COLO829 (cell line): ENCODE measurements around the gene TMEM218.
A peak's percentile ranks its signal among the peaks of the same experiment; 100 is the strongest.
"Not testable (repeated sequence)": the region's sequence is repeated elsewhere in the genome, so short reads cannot be mapped to it uniquely, and the experiment has no call there.

Source experiments
- DNase-seq: peaks from one replicate; pipeline ENCODE4 v3.0.0; 2012; ENCODE audit warnings: low spot score

The TMEM218 gene

DNA sequence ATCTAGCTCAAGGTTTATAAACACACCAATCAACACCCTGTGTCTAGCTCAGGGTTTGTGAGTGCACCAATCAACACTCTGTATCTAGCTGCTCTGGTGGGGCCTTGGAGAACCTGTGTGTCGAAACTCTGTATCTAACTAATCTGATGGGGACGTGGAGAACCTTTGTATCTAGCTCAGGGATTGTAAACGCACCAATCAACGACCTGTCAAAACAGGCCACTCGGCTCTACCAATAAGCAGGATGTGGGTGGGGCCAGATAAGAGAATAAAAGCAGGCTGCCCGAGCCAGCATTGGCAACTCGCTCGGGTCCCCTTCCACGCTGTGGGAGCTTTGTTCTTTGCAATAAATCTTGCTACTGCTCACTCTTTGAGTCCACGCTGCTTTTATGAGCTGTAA is 21.3 kb downstream of the TMEM218 start:
- DNase-seq = not testable (repeated sequence)

DNA sequence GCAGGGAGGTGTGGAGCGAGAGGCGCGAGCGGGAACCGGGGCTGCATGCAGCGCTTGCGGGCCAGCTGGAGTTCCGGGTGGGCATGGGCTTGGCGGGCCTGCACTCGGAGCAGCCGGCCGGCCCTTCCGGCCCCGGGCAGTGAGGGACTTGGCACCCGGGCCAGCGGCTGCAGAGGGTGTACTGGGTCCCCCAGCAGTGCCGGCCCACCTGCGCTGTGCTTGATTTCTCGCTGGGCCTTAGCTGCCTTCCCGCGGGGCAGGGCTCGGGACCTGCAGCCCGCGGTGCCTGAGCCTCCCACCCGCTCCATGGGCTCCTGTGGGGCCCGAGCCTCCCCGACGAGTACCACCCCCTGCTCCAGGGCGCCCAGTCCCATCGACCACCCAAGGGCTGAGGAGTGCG is 21.9 kb downstream of the TMEM218 start:
- DNase-seq = not testable (repeated sequence)

DNA sequence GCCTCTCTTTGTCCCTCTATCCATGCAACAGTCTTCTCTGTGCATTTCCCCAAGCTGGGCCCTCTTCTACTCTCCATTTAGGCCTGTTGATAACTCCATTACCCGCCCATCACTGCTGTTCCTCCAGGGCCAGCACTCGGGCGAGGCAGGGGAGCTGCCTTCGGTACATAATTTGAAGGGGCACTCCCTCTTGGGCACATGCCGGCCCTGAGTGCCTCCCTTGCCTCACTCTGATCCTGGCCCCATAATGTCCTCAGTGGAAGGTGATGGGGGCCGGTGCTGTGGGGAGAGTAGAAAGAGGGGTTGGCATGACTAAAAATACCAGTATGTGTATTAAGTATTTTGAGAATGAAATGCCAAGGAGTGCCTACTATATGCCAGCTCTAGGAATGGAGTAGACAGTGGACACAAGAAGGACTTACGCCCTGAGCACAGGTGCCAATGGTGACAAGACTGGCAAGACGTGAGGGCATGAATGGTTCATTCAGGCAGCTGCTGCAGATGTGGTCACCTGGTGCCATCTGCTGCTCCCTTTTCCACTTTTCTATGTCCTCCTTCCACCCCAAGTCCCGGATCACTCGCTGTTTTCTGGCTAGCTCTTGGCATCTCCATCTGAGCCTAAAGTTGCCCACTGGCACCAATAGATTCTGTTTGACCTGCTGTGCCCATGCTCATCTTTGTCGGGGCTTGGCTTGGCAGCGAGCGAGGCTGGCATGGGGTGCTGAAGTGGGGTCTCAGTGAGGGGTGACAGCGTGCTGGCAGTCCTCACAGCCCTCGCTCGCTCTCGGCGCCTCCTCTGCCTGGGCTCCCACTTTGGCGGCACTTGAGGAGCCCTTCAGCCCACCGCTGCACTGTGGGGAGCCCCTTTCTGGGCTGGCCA is 22.6 kb downstream of the TMEM218 start:
- DNase-seq = no peak

DNA sequence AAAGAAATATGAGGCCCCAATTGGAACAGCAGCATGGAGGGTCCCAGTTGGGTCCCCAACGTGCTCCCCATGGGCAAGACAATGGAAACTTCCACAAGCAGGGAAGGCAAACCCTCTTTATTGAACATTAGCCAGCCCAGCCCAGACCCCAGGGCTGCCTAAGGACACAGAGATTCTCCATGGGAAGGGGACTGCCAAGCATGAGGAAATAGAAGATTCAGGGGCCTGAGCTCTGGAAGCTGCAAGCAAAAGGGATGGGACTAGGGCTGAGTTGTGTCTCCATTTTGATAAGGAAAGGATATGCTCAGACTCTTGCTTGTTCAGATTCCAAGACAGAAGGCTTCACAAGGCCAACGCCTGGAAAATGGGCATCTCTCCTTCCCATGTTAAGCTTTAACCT is 23.3 kb downstream of the TMEM218 start:
- DNase-seq = no peak

DNA sequence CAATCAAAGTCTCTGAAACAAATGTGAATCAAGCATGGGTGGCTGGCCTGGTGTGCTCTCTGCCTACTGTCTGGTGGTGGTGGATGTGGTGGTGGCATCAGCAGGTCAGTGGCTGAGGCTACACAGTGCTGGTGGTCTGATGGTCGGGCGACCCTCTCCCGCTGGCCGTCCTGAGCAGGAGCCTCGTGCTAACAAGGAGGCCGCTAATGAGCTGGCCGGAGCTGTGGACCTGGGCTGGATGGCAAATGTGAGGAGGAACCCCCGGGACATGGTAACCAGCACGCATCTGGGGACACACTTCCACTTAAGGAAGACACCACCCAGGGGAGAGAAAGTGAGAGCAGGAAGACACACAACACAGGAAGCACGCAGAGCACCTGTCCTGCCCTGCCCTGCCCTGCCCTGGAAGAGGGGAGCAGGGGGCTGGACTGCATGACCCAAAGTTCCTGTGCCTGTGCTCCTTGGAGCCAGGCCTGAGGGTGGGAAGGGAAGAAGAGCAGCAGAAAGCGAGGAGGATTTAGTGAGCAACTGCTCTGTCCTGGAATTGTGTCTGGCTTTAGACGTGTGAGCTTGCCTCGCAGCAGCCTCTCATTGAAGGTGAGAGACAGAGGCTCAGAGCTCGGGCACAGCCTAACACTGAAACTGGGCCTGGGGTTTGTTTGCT is 24.7 kb downstream of the TMEM218 start:
- DNase-seq = no peak

DNA sequence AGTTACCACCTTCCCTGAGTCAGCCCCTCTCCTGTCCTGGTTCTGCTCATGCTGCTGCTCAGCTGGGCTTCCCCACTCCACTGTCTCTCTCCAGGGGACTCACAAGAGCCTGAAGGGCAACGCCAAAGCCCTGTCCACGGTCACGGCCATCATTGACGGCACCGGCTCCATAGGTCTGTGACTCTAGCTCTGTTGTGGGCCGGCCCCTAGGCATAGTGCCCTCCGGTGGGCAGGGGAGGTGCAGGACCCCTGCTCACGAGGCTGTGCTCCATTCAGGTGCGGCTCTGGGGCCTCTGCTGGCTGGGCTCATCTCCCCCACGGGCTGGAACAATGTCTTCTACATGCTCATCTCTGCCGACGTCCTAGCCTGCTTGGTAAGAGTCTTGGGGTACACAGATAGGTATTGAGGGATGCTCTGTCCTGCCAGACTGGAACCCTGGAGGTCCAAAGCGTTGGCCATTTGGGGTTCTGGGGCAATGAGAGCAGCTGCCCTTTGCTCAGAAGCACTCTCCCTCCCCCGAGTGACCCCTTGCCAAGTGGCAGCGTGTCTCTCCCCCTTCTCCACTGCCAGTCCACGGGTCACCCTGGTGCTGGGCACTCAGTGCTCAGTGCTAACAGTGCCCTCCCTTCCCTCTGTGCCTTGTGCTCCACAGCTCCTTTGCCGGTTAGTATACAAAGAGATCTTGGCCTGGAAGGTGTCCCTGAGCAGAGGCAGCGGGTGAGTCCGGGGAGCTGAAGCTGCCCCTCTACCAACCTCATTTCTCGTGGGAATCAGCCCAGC is 25.9 kb downstream of the TMEM218 start:
- no peak for DNase-seq

DNA sequence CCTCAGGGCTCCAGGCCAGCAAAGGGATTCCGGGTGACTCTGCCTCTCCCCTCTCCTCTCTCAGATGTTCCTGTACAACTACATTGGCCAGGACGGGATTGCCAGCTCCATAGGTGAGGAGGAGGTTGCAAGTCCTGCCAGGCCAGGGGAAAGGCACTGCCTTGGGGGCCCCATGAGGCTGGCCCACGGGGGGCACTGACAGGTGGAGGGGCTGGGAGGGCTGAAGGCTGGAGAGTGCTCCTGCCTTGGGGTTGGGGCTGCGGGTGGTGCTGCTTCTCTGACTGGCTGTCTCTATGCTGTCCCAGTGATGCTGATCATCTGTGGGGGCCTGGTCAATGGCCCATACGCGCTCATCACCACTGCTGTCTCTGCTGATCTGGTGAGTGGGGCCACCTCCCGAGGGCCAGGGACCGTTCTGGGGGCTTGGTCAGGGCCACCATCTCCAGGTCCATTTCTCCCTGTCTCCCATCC is 26.6 kb downstream of the TMEM218 start:
- DNase-seq = no peak

DNA sequence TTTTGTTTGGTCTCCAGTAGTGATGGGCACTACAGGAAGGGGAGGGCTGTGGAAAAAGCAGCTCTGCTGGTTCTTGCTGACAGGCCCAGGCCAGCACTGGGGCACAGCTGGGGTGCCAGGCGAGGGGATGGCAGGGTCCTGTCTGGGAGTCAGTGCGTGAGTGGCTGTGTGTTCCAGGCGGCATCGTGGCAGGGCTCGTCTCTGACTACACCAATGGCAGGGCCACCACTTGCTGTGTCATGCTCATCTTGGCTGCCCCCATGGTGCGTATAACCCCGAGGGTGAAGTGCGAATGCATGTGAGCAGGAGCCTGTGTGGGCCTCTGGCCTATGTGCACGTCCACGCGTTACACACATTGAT is 27.4 kb downstream of the TMEM218 start:
- DNase-seq = no peak

DNA sequence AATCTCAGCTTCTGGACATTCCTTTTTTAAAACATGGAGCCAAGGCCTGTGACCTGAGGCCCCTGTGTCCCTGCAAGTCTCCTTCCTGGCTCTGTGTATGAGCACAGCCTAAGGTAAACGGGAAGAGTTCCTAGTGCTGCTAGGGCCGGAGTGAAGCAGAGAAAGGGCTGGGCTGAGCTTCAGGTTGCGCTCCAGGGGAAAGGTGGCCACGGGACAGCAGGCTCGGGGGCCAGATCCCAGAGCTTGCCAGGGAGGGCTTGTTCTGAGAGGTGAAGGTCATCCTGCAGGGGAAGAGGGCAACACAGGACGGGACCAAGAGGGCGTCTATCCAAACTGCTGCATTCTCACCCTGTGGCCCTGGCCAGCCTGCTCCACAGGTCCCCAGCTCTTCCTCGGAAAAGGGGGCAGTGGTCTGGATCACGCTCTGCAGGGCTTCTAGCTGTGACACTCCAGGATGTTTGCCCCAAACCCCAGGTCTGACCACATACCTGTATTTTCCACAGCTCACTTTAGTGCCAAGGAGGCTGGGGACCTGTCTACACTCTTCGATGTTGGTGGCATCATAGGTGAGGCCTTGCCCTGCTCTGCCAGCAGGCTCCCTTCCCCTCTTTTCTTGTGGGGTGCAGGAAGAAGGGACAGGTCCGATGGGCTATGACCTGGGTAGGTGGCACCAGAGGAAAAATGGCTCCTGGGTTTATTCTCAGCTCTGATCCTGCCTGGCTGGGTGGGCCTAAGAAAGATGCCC is 27.9 kb downstream of the TMEM218 start:
- no peak for DNase-seq

DNA sequence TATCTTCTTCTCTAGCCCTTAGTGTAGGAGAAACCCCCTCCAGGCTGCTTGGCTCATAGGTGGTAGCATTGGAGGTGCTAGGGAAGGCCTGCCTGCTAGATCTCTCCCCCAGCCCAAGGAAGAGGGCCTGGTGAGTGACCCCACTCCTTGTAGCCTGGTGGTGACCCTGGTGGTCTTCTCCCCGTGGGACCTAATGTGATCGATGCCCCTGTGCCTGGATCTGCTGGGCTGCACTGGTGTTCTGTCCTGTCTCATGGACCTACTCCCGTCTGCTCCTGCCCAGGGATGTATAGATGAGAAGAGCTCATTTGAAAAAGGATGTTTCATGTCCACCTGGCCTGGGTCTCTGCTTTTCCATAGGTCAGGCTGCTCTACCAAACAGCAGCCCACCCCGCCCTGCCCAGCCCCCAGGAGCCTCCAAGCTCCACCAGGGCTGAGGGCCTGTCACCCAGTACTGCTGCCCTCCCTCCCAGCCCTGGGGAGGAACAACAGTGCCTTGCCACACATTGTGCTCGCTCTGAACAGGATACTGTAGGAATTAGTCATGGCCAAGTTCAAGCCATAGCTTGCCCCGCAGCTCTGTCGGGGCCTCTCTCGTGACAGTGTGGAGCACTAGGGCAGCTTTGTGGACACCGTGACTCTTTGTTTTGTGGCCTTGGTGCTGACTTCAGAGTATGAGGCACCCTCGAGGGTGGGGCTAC is 28.7 kb downstream of the TMEM218 start:
- peak; percentile 81 for DNase-seq

DNA sequence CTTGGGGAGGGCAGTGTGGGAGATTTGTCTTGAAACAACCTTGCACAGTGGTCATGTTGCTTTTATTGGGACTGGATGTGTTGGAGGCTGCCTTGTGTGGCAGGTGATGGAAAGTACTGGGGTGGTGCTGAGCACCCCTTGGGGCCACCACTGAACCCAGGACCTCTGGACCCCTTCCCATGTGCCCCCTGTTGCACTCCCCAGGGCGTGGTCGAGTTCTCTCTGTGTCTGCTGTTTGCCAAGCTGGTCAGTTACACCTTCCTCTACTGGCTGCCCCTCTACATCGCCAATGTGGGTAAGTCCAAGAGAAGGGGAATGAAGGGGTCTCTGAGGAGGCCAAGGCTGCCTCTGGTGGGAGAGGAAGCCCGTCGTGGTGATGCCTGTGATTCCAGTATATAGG is 29.4 kb downstream of the TMEM218 start:
- no peak for DNase-seq

DNA sequence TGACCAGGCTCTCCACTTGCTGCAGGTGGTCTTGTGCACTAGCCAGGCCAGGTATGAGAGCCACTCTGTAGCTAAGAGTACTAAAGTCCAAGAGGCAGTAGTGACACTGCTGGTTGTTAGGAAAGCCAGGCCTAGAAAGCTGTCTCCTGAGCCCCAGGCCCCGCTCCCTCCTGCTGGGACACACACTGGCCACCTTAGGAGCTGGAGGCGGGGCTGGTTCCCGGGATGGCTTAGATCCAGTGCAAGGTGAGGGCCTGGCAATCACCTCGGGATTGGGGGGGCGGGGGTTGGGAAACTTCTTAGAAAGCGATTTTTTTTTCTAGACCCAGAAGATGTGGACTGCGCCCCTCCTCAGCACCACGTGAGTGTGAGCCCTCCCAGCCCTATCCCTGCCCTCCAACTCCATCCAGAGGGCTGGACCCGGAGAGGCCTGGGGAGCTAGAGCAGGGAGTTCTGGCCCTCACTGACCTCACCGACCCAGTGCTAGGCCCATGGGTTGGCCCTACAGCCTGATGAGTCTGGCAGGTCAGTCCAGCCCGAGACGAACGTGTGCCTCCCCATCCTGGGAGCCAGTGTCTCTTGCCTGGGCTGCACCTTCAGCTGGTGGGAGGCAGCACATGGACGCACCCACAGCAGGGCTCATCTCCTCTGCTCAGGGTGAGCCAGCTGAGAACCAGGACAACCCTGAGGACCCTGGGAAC is 30.2 kb downstream of the TMEM218 start:
- no peak for DNase-seq

DNA sequence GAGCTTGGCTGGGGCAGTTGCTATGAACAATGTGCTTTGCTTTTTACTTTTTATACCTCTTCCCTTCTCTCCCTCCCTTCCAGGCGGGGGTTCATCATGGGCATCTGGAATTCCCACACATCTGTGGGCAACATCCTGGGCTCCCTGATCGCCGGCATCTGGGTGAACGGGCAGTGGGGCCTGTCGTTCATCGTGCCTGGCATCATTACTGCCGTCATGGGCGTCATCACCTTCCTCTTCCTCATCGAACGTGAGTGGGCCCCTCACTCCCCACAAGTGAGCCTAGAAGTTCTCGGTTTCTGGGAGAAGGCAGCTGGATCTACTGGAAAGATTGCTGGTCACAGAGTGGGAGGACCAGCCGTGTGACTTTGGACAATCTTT is 30.9 kb downstream of the TMEM218 start:
- DNase-seq = no peak

DNA sequence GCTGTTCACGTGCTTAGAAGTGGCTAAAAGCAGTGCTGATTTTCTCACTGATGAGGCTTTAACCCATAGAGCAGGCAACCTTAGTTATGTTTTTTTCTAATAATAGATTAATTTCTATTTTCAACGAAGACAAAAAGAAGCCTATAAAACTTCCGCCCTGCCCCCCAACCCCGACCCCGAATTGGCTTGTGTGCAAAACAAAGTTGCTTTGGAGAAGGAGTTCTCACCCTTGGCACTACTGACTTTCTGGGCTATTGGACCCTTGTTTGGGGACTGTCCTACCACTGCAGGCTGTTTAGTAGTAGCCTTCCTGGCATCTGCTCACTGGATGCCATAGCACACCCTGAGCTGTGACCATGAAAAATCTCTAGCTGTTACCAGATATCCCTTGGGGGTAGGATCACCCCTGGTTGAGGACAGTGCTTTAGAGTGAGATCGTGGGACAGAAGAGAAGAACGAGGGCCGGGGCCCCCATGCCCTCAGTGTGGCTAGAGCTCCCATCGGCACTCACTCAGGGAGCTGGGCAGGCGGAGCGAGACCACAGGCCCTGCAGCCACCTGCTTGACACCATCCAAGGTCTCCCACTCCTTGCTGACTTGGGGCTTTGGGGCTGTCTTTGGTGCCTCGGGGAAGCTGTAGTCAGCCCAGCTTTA is 31.4 kb downstream of the TMEM218 start:
- DNase-seq = no peak

DNA sequence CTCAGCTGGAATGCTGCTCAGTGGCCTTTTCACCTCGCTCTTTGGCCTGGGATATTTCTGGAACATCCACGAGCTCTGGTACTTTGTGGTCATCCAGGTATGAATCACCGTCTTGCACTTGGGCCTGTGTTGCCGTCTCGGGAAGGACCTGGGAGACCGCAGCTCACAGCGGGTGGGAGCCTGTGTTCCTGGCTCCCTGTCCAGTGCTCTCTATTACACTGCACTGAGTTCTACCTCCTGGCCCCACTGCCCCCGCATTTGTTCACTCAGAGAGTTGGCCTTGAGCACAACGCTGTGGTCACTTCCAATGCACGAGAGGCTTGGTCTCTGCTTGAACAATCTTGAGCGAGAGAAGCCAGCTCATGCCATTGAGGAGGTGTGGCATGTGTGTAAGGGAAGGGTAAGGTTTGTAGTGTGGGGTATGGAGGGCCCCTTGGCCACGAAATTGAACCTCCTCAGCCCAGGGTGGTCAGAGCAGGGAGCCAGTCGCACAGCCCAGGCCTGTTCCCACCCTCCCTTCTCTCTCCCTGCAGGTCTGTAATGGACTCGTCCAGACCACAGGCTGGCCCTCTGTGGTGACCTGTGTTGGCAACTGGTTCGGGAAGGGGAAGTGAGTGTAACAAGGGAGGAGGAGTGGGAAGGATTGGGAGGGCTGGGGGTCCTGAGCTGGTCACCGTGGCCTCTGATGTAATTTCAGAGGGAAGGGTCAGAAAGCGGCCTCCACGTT is 32.1 kb downstream of the TMEM218 start:
- no peak for DNase-seq

DNA sequence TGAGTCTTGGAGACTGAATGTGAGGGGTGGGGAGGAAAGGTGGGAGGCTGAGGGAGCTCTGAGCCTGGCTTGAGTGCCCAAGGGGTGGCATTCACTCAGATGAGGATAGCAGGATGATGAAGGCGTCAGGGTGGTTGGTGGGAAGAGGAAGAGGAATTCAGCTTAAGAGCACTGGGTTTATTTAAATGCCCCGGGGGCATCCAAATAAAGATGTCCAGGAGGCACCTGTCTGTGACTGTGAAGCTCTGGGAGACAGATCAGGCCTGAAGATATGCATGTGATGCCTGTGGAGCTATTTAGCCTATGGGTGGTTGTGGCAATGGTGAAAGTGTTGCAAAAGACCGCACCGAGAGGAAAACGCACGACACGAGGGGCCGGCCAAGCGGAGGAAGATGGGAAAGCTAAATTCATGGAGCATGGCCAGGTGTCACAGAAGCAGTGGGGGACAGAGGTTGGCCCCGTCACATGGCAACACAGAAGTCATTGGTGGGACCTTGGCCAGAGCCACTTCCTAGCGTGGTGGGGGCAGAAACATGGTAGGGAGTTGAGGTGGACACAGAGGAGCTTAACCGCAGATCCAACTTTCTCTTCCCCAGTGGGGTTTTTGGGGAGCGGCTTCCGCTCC is 32.8 kb downstream of the TMEM218 start:
- no peak for DNase-seq

DNA sequence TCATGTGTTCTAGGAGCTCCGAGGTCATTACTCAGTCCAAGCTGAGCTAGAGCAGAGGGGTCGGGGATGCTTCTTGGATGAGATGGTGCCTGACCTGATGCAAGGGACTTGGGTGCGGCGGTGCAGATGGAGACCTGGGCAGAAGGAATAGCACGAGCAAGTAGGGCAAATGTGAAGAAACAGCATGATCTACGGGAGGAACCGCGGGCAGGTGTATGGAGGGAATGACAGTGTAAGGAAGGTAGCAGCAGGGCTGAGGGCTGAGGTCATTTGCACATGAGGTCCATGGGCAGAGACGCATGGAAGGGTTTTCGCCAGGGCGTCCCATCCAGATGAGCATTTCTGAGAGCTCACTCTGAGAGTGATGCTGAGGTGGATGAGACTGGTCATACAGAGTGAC is 33.4 kb downstream of the TMEM218 start:
- no peak for DNase-seq

DNA sequence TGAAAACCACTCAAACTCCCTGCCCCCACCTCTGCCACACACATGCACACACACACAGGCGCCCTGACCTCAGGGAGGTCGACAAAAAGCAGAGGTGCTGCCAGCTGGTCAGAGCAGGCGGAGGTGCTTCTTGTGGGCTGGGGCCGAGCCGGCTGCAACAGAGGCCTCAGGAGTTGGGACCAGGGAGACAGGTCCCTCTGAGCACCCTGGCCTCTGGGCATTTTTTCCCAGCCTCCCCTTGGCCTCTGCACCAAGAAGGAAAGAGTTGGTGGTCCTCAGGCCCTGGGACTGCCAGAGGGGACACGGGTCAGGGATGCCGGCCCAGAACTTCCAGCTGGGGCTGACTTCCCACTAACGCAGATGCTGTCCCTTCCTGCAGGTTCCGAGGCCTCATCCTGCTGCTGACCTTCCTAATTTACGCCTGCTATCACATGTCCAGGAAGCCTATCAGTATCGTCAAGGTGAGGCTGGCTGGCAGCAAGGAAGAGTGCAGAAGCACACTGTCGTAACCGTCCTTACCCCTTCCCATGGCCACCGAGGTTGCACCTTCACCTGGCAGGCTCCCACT is 35.0 kb downstream of the TMEM218 start:
- no peak for DNase-seq

DNA sequence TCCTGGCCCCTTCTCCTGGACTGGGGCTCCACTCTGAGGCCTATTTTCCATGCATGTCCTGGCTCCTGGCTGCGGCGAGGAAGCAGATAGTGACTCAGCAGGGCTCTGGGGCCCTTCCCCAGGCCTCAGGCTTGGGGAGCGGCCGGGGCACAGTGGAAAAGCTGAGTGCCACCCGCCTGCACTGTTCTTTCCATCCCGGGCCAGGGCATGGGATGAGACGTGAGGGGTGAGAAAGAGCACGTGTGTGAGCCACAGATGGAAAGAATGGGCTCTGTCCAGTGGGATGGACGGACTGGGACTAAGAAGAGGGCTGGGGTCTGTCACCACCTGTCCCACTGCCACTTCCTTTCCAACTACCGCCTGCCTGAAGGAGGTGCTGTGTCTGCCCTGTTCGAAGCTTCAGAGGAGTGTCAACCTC is 35.5 kb downstream of the TMEM218 start:
- no peak for DNase-seq
